GM12892 (cell line): ENCODE measurements around the gene SSR1.

ENCODE experiments used
- POLR2A ChIP-seq: IDR thresholded peaks from 2 replicates; pipeline ENCODE4 v1.6.1; 2011; ENCODE audit warnings: low read depth, low read length, control low read depth
- TAF1 ChIP-seq: IDR thresholded peaks from 2 replicates; pipeline ENCODE4 v1.6.1; 2011; ENCODE audit warnings: low read depth, mild to moderate bottlenecking, control low read depth, low read length, borderline replicate concordance

- TF ChIP-seq POLR2A, result no peak
- TF ChIP-seq TAF1, result no peak
Observed at GRCh38 chr6:7343546-7344475, 30.8 kb upstream of the SSR1 start.
